EH (cell line): Measurements from ENCODE around the gene PLPP4.

ENCODE experiments used
- DNase-seq: peaks from one replicate; pipeline ENCODE4 v3.0.0-alpha.2; 2015; ENCODE audit warnings: low read depth

PLPP4 gene

DNA sequence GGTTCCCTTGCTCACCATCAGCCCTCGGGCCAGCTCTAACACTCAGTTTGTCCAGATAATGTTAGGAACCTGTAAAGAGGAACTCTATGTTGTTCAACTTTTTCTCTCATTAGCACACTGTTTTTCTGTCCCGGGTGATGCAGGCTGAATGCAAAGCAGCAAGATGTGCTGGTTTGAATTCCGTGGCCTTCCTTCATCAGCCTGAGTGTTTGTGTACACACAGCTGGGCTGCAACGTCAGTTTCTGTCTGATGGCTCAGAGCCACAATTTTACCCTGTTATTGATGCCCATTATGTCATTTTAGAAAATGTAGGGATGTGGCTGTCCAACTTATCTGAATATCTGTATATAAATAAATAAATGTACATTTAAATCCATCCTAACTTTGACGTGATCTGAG lies 152.0 kb downstream of the PLPP4 start:
- DNase-seq: no peak

- no peak for DNase-seq
These were observed 153.8 kb downstream of the PLPP4 start for GRCh38 chr10:120610791-120611190.

- no peak for DNase-seq
These were observed 155.7 kb downstream of the PLPP4 start for GRCh38 chr10:120612756-120613155.

- peak; percentile 8 for DNase-seq
These were observed 156.2 kb downstream of the PLPP4 start for GRCh38 chr10:120613180-120613579.

- DNase-seq: peak; percentile 39
These were observed 157.7 kb downstream of the PLPP4 start for GRCh38 chr10:120614680-120615079.

- no peak for DNase-seq
These were observed 159.4 kb downstream of the PLPP4 start for GRCh38 chr10:120616311-120616911.

GRCh38 chr10:120628197-120628596 lies 171.2 kb downstream of the PLPP4 start:
- no peak for DNase-seq

GRCh38 chr10:120630266-120630665 lies 173.2 kb downstream of the PLPP4 start:
- no peak for DNase-seq

DNA sequence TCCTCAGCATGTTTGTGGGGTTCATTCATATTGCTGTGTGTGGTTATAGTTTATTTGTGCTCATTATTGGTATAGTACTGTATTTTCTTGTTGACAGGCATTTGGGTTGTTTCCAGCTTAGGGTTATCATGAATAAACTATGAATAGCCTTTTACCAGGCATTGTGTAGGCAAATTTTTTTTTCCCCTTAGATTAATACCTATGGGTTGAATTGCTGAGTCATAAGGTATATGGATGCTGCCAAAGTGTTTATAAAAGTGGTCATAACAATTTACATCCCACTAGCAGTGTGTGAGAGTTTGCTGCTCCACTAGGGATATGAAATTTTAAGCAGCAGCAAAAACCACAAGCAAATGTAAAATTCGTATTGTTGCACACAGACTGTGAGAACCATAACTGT lies 175.0 kb downstream of the PLPP4 start:
- no peak for DNase-seq

DNA sequence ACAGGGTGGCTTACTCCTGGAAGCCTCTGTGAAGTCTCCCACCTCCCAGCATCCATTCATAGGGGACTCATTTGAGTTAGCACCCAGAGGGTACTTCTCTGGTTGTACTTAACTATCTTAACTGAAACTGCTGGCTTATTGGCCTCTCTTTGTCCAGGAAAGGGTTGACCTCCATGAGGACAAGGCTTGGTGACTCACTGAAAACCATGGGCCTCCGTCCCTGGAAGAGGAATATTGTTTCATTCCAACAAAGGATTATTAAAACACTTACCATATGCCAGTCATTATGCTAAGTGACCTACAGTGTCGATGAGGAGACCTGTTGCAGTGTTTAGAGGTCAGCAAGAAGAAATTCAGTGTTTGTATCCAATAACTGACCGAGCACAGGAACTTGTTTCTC lies 175.9 kb downstream of the PLPP4 start:
- DNase-seq: no peak

DNA sequence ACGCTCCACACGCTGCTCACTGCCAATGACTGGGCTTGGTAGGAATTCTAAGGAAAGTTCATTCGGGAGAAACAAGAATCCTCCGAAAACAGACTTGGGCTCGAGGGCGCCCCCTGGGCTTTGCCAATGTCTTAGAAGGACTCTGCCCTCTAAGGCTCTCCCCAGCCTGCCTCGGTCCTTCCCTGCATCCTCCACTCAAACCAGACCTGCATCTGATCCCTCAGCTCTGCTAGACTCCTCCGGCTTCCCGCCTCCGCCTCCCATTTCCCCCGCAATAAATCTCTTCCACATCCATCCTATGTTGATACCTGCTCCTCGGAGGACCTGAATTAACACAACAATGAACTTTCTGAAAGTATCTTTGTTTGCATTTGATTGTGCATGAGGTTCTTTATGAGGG lies 177.6 kb downstream of the PLPP4 start:
- no peak for DNase-seq
